HEK293T (cell line): ENCODE data around the gene TSPAN33.

Source experiments
- ARNT ChIP-seq: fragments of 450-650 bp; IDR thresholded peaks from 2 replicates; pipeline ENCODE4 v1.6.1; 2017; ENCODE audit warnings: mild to moderate bottlenecking
- BHLHE40 ChIP-seq: fragments of 450-650 bp; IDR thresholded peaks from 2 replicates; pipeline ENCODE4 v1.6.1; 2016; ENCODE audit warnings: mild to moderate bottlenecking, moderate library complexity, borderline replicate concordance
- FOXK2 ChIP-seq: fragments of 450-650 bp; IDR thresholded peaks from 2 replicates; pipeline ENCODE4 v1.6.1; 2016; ENCODE audit warnings: mild to moderate bottlenecking
- LEF1 ChIP-seq: fragments of 450-650 bp; IDR thresholded peaks from 2 replicates; pipeline ENCODE4 v1.6.1; 2017; ENCODE audit warnings: mild to moderate bottlenecking, borderline replicate concordance
- SP1 ChIP-seq: fragments of 450-650 bp; IDR thresholded peaks from 2 replicates; pipeline ENCODE4 v1.6.1; 2017
- SUZ12 ChIP-seq: fragments of 450-650 bp; IDR thresholded peaks from 2 replicates; pipeline ENCODE4 v1.6.1; 2016; ENCODE audit warnings: mild to moderate bottlenecking
- TARDBP ChIP-seq: fragments of 450-650 bp; IDR thresholded peaks from 2 replicates; pipeline ENCODE4 v1.6.1; 2016

GRCh38 chr7:129122078-129122750 lies 22.3 kb upstream of the TSPAN33 start:
- no peak for TF ChIP-seq LEF1
- TF ChIP-seq ARNT = no peak
- TF ChIP-seq SP1 = no peak
- TF ChIP-seq SUZ12 = no peak
- TF ChIP-seq TARDBP = no peak
- TF ChIP-seq FOXK2 = no peak
- no peak for TF ChIP-seq BHLHE40
